H9 (cell line): Measurements from ENCODE around the gene TMEM54. TPM values are rescaled to one million over a fixed set of nuclear protein-coding genes. Genes with fewer than 3 reads are reported as not detected.
A peak's percentile ranks its signal among the peaks of the same experiment; 100 is the strongest.

ENCODE experiments used
- DNase-seq: peaks from one replicate; pipeline ENCODE4 v3.0.0-alpha.2; 2017
- H2AFZ ChIP-seq: one replicate; pipeline ENCODE4 v1.6.1; 2013; ENCODE audit warnings: mild to moderate bottlenecking, low read length, control low read depth, moderate library complexity
- H2AK5ac ChIP-seq: 2 replicates; pipeline ENCODE4 v1.6.1; 2013; ENCODE audit warnings: low read length, control low read depth, mixed read lengths; ENCODE audit not compliant: insufficient read length
- H2BK120ac ChIP-seq: one replicate; pipeline ENCODE4 v1.6.1; 2013; ENCODE audit warnings: low read depth, mild to moderate bottlenecking, low read length, control low read depth, inconsistent platforms; ENCODE audit not compliant: poor library complexity, severe bottlenecking
- H2BK12ac ChIP-seq: 2 replicates; pipeline ENCODE4 v1.6.1; 2013; ENCODE audit warnings: low read length, control low read depth, mixed read lengths, low read depth; ENCODE audit not compliant: insufficient read length
- H2BK15ac ChIP-seq: 2 replicates; pipeline ENCODE4 v1.6.1; 2013; ENCODE audit warnings: low read depth, low read length, control low read depth
- H2BK20ac ChIP-seq: one replicate; pipeline ENCODE4 v1.6.1; 2013; ENCODE audit warnings: low read depth, mild to moderate bottlenecking, low read length, control low read depth, inconsistent platforms; ENCODE audit not compliant: poor library complexity, severe bottlenecking
- H2BK5ac ChIP-seq: 2 replicates; pipeline ENCODE4 v1.6.1; 2013; ENCODE audit warnings: low read length, control low read depth, mixed read lengths; ENCODE audit not compliant: insufficient read length
- H3K14ac ChIP-seq: 2 replicates; pipeline ENCODE4 v1.6.1; 2013; ENCODE audit warnings: low read length, control low read depth; ENCODE audit not compliant: insufficient read depth
- H3K18ac ChIP-seq: 2 replicates; pipeline ENCODE4 v1.6.1; 2013; ENCODE audit warnings: low read depth, mild to moderate bottlenecking, mixed read lengths, low read length, control low read depth; ENCODE audit not compliant: insufficient read length
- H3K23ac ChIP-seq: 2 replicates; pipeline ENCODE4 v1.6.1; 2013; ENCODE audit warnings: low read length, control low read depth, mixed read lengths, low read depth; ENCODE audit not compliant: insufficient read length
- H3K23me2 ChIP-seq: 2 replicates; pipeline ENCODE4 v1.6.1; 2013; ENCODE audit warnings: low read depth, mild to moderate bottlenecking, mixed read lengths, low read length, control low read depth; ENCODE audit not compliant: insufficient read length, poor library complexity, severe bottlenecking
- H3K27ac ChIP-seq: 2 replicates; pipeline ENCODE4 v1.5.1; 2013; ENCODE audit warnings: low read length, control low read depth, mixed read lengths, low read depth; ENCODE audit not compliant: insufficient read length
- H3K27me3 ChIP-seq: 2 replicates; pipeline ENCODE4 v1.6.1; 2013; ENCODE audit warnings: low read length, control low read depth, inconsistent platforms; ENCODE audit not compliant: insufficient read depth
- H3K4ac ChIP-seq: 2 replicates; pipeline ENCODE4 v1.6.1; 2013; ENCODE audit warnings: low read depth, mild to moderate bottlenecking, control low read depth, inconsistent platforms, low read length, moderate library complexity
- H3K4me1 ChIP-seq: 2 replicates; pipeline ENCODE4 v1.6.1; 2013; ENCODE audit warnings: low read length, control low read depth, inconsistent platforms; ENCODE audit not compliant: insufficient read depth
- H3K4me2 ChIP-seq: 2 replicates; pipeline ENCODE4 v1.6.1; 2013; ENCODE audit warnings: low read length, control low read depth, mixed read lengths; ENCODE audit not compliant: insufficient read length, insufficient read depth
- H3K56ac ChIP-seq: 2 replicates; pipeline ENCODE4 v1.6.1; 2013; ENCODE audit warnings: low read depth, mild to moderate bottlenecking, mixed read lengths, low read length, control low read depth; ENCODE audit not compliant: insufficient read length
- H3K79me1 ChIP-seq: 2 replicates; pipeline ENCODE4 v1.6.1; 2013; ENCODE audit warnings: low read depth, mild to moderate bottlenecking, moderate library complexity, low read length, control low read depth, inconsistent platforms; ENCODE audit not compliant: insufficient read depth, poor library complexity, severe bottlenecking
- H3K79me2 ChIP-seq: 2 replicates; pipeline ENCODE4 v1.6.1; 2013; ENCODE audit warnings: low read length, control low read depth, inconsistent platforms; ENCODE audit not compliant: insufficient read depth
- H3K9ac ChIP-seq: 2 replicates; pipeline ENCODE4 v1.6.1; 2013; ENCODE audit warnings: low read length, control low read depth, mixed read lengths; ENCODE audit not compliant: insufficient read length; ENCODE audit errors: extremely low read depth
- H3K9me3 ChIP-seq: one replicate; pipeline ENCODE4 v1.6.1; 2013; ENCODE audit warnings: low read depth, low read length, inconsistent platforms; ENCODE audit not compliant: control insufficient read depth
- H3T11ph ChIP-seq: one replicate; pipeline ENCODE4 v1.6.1; 2013; ENCODE audit warnings: mild to moderate bottlenecking, low read length, control low read depth, inconsistent platforms
- H4K20me1 ChIP-seq: one replicate; pipeline ENCODE4 v1.6.1; 2013; ENCODE audit not compliant: control insufficient read depth, insufficient read length, insufficient read depth
- H4K5ac ChIP-seq: 2 replicates; pipeline ENCODE4 v1.6.1; 2013; ENCODE audit warnings: low read depth, mild to moderate bottlenecking, mixed read lengths, low read length, control low read depth; ENCODE audit not compliant: insufficient read length
- H4K8ac ChIP-seq: replicated peaks from 2 replicates; pipeline ENCODE4 v1.6.1; 2013; ENCODE audit warnings: low read length, control low read depth, mixed read lengths, low read depth; ENCODE audit not compliant: insufficient read length
- H4K91ac ChIP-seq: 2 replicates; pipeline ENCODE4 v1.6.1; 2013; ENCODE audit warnings: low read depth, mild to moderate bottlenecking, moderate library complexity, mixed read lengths, low read length, control low read depth; ENCODE audit not compliant: insufficient read length
- H3K27ac Mint-ChIP-seq, 3 experiments: 2 replicates in 2 of 3; 3 replicates in 1 of 3; pipeline ENCODE4 v1.8.0; 2020 to 2021; ENCODE audit warnings: mixed read lengths in 3 of 3, mild to moderate bottlenecking in 1 of 3, moderate library complexity in 1 of 3
- H3K27me3 Mint-ChIP-seq: 2 replicates; pipeline ENCODE4 v1.8.0; 2021; ENCODE audit warnings: low read depth, mild to moderate bottlenecking, moderate library complexity, mixed read lengths
- H3K36me3 Mint-ChIP-seq, 3 experiments: 2 replicates in 2 of 3; 3 replicates in 1 of 3; pipeline ENCODE4 v1.8.0; 2020 to 2021; ENCODE audit warnings: low read depth in 3 of 3, mixed read lengths in 3 of 3; ENCODE audit not compliant: insufficient read depth in 1 of 3
- H3K4me1 Mint-ChIP-seq, 2 experiments: 2 replicates each; pipeline ENCODE4 v1.8.0; 2020; ENCODE audit warnings: mixed read lengths in 2 of 2
- H3K4me3 Mint-ChIP-seq, 2 experiments: 2 replicates in 1 of 2; 3 replicates in 1 of 2; pipeline ENCODE4 v1.8.0; 2020 to 2021; ENCODE audit warnings: mild to moderate bottlenecking in 2 of 2, mixed read lengths in 2 of 2, moderate library complexity in 1 of 2
- H3K9me3 Mint-ChIP-seq, 2 experiments: 2 replicates in 1 of 2; 3 replicates in 1 of 2; pipeline ENCODE4 v1.8.0; 2020; ENCODE audit warnings: mild to moderate bottlenecking in 2 of 2, mixed read lengths in 2 of 2, moderate library complexity in 1 of 2
- CTCF ChIP-seq: fragments of 200-600 bp; sonication (generic); conservative IDR thresholded peaks from 3 replicates; pipeline ENCODE4 v1.8.0; 2021; ENCODE audit warnings: antibody characterized with exemption, mild to moderate bottlenecking
- WGBS: extraction: QIAGEN DNeasy Blood & Tissue Kit; methylation state at CpG from one replicate; pipeline ENCODE4 v1.1.7; 2013; ENCODE audit warnings: missing lambda C conversion rate, low lambda C conversion rate, mixed read lengths; ENCODE audit not compliant: insufficient read length; ENCODE audit errors: extremely low coverage; 5-methylcytosine and 5-hydroxymethylcytosine counted together
- total RNA-seq: library from RNA; stranded (reverse); gene quantifications from 2 replicates; pipeline ENCODE4 v1.2.1, GENCODE V29; 2021

TMEM54 gene
- total RNA-seq, 1 experiment from 2014 or later, result 17.2 TPM

DNA sequence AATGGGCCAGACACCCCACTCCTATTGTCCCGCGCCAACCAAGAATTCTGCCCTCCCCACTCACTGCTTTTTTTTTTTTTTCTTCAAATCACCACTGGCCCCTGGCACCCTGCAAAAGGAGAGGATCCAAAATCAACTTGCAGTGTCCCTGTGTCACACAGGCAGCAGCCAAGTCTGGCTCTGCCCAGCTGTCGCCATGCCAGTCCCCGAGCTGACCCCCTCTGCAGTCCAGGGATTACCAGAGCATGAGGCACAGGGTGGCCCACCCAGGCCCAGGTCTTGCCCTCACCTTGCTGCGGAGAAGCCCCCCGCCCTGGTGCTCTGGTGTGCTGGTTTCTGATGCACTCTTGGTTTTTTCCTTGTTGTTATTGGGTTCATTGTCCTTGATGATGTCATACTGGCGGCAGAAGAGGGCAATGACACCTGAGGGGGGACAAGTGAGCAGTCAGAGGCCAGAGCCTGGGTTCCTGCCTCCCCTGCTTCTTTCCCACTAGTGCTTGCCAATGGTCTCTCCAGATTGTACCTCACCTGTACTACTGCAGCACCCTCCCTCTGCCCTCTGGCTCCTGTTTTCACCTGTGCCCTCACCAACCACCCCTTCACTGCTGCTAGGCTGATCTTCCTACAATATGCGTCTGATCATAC is 36.7 kb downstream of the TMEM54 start:
- peaks cover 14% of the 10 kb centered on the region for H3K27me3 Mint-ChIP-seq
- Histone ChIP-seq H4K20me1 (no peaks in the 10 kb centered on the region), H4K5ac (no peak overlapping the region), H3K9ac (no peak overlapping the region), H3K27me3 (peaks cover 4% of the 10 kb centered on the region; the same call in 1 of the 2 replicates), H2AFZ (no peak overlapping the region), H3K18ac (no peak overlapping the region), H3K56ac (no peak overlapping the region), H3K4ac (no peak overlapping the region), H4K8ac (no peak overlapping the region), H2BK5ac (no peak overlapping the region), H2BK15ac (no peak overlapping the region), H3K79me2 (no peaks in the 10 kb centered on the region), H3K23me2 (no peaks in the 10 kb centered on the region), H3K79me1 (no peaks in the 10 kb centered on the region), H2BK12ac (no peak overlapping the region), H3K14ac (no peak overlapping the region), H3T11ph (no peak overlapping the region), H3K4me2 (no peak overlapping the region), H2BK120ac (no peak overlapping the region), H3K23ac (no peak overlapping the region), H3K27ac (no peak overlapping the region), H4K91ac (no peak overlapping the region), H2BK20ac (no peak overlapping the region), H3K4me1 (no peaks in the 10 kb centered on the region), H3K9me3 (no peaks in the 10 kb centered on the region), H2AK5ac (no peak overlapping the region)
- H3K4me3 Mint-ChIP-seq, result no peak overlapping the region
- H3K27ac Mint-ChIP-seq, result peak overlapping the region in 1 of 3 experiments; percentile 59; a peak in 1 of 7 replicates
- TF ChIP-seq CTCF, result no peak
- H3K9me3 Mint-ChIP-seq, result no peaks in the 10 kb centered on the region
- DNase-seq, result no peak
- peaks cover 8 to 26% (median 18%) of the 10 kb centered on the region in 3 experiments for H3K36me3 Mint-ChIP-seq
- no CpG with 5 or more reads among the region's 8 CpGs for WGBS
- peaks cover 7 to 10% of the 10 kb centered on the region in 2 experiments for H3K4me1 Mint-ChIP-seq
